Stimulated activated CD8-positive, alpha-beta memory T cell treated with anti-CD3 and anti-CD28 coated beads, Interleukin-4, amount 100 ng/mL, for 48 hours (primary cell): Measurements from ENCODE around the gene MRPL17.
"Not testable (repeated sequence)": the region's sequence is repeated elsewhere in the genome, so short reads cannot be mapped to it uniquely, and the experiment has no call there.

ENCODE experiments used
- DNase-seq: peaks from one replicate; pipeline ENCODE4 v3.0.0-alpha.2; 2020

Gene MRPL17

GRCh38 chr11:6682936-6683861 is at the start of gene MRPL17:
Gene MRPL17, minus strand, starts transcription at chr11:6683340. Its CDS starts 44 bp downstream, at chr11:6683296.
- DNase-seq: peak; percentile 98

- DNase-seq: no peak
These were observed 45.0 kb upstream of the MRPL17 start for GRCh38 chr11:6727971-6728760.

GRCh38 chr11:6725386-6725896 is 42.3 kb upstream of the MRPL17 start:
- DNase-seq: no peak

GRCh38 chr11:6724013-6724412 is 40.9 kb upstream of the MRPL17 start:
- no peak for DNase-seq

- DNase-seq: no peak
These were observed 38.2 kb upstream of the MRPL17 start for GRCh38 chr11:6721343-6721742.

GRCh38 chr11:6719576-6719975 is 36.4 kb upstream of the MRPL17 start:
- DNase-seq: no peak

GRCh38 chr11:6717426-6717825 is 34.3 kb upstream of the MRPL17 start:
- no peak for DNase-seq

- DNase-seq: peak; percentile 73
These were observed 28.4 kb upstream of the MRPL17 start for GRCh38 chr11:6711552-6711951.

GRCh38 chr11:6708876-6709275 is 25.7 kb upstream of the MRPL17 start:
- DNase-seq: no peak

- DNase-seq: peak; percentile 62
These were observed 22.9 kb upstream of the MRPL17 start for GRCh38 chr11:6705905-6706535.

- no peak for DNase-seq
These were observed 20.3 kb upstream of the MRPL17 start for GRCh38 chr11:6703247-6704063.

GRCh38 chr11:6701955-6702354 is 18.8 kb upstream of the MRPL17 start:
- not testable (repeated sequence) for DNase-seq

- no peak for DNase-seq
These were observed 12.2 kb upstream of the MRPL17 start for GRCh38 chr11:6695377-6695776.

GRCh38 chr11:6694229-6694535 is 11.0 kb upstream of the MRPL17 start:
- no peak for DNase-seq

- DNase-seq: peak; percentile 68
These were observed 10.4 kb upstream of the MRPL17 start for GRCh38 chr11:6693342-6694228.

- DNase-seq: no peak
These were observed 9.0 kb upstream of the MRPL17 start for GRCh38 chr11:6692128-6692527.

GRCh38 chr11:6690431-6691132 is 7.4 kb upstream of the MRPL17 start:
- not testable (repeated sequence) for DNase-seq

GRCh38 chr11:6687876-6688275 is 4.7 kb upstream of the MRPL17 start:
- DNase-seq: no peak

GRCh38 chr11:6686006-6686405 is 2.9 kb upstream of the MRPL17 start:
- no peak for DNase-seq

- DNase-seq: not testable (repeated sequence)
These were observed 928 bp upstream of the MRPL17 start for GRCh38 chr11:6684068-6684467.

- DNase-seq: no peak
These were observed 577 bp downstream of the MRPL17 start for GRCh38 chr11:6682591-6682935.
